NCI-H1930 (cell line): ENCODE results near the gene CYSTM1.
"Not testable (repeated sequence)": the region's sequence is repeated elsewhere in the genome, so short reads cannot be mapped to it uniquely, and the experiment has no call there.

Experiments
- DNase-seq, 2 experiments: peaks; one replicate each; lab custom pipeline; 2025; lab: John Stamatoyannopoulos, UW

The CYSTM1 gene

DNA sequence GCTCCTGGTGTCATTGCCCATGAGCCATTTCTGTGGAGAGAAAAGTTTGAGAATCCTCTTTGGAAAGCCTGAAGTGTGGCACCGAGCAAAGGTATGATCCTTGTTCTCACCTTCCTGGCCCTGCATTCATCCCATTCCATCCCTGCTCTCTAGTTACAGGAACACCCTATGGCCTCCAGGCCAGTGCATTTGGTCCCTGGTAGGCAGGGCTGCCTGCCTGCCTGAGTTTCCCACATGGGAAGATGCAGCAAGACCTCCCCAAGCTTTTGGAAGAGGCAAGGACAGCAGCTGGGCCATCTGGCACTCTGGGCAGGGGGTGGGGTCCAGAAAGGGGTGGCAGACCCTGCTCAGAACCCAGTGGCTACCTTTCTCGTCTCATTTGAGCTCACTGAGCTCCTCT lies 24.8 kb upstream of the CYSTM1 start:
- no peak for DNase-seq

- no peak for DNase-seq
Observed at GRCh38 chr5:140151144-140152021, 23.6 kb upstream of the CYSTM1 start.

- no peak for DNase-seq
Observed at GRCh38 chr5:140152022-140152999, 22.7 kb upstream of the CYSTM1 start.

DNA sequence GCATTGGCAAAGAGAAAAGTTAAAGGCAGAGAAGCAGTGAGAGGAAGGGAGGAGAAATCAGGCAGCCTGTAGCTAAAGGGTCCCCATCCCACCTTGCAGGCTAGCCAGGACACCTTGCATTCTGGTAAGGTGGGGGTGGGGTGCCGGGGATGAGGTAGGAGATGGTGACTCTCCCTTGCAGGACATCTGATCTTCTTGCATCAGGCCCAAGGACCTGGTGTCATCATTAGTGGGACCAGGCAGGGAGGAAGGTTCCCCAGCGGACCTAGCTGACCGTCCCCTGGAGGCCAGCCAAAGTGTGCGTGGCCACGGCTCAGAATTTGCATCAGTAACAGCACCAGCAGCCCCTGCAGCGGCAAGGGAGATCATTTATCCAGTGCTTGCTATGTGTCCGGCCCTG lies 21.7 kb upstream of the CYSTM1 start:
- no peak for DNase-seq

DNA sequence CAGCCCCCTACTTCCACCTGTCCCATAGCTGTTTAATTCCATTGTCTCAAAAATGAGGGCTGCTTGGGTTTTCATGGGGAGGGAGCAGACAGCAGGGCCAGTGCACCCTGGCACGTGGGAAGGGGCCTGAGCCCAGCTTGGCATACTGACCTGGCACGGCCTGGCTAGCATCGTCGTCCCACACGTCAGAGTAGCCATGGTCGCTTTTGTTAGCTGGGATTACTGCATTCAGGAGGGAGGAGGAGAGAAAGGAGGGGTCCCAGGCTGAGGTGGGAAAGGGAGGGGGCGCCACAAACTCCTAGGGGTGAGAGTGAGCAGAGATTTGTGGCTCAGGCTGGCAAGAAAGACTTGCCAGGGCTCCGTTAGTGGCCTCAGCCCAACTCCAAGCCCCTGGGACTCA lies 21.1 kb upstream of the CYSTM1 start:
- DNase-seq, result no peak

DNA sequence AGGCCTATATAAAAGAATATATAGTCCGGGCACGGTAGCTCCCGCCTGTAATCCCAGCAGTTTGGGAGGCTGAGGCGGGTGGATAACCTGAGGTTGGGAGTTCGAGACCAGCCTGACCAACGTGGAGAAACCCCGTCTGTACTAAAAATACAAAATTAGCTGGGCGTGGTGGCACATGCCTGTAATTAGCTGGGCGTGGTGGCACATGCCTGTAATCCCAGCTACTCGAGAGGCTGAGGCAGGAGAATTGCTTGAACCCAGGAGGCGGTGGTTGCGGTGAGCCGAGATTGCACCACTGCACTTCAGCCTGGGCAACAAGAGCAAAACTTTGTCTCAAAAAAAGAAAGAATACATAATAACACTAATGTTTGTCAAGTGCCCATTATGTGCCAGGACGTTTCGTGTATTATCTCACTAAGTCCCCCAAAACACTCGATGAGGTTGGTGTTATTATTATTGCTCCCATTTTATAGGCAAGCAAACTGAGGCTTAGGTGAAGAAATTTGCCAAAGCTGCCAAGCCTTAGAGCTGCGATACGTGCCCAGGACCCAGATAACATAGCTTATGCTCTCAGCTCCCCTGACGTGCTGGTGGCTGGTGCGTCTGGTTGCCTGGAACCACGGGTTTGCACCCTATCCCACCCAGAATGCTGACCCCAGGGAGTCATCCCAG lies 20.1 kb upstream of the CYSTM1 start:
- DNase-seq, result not testable (repeated sequence)

DNA sequence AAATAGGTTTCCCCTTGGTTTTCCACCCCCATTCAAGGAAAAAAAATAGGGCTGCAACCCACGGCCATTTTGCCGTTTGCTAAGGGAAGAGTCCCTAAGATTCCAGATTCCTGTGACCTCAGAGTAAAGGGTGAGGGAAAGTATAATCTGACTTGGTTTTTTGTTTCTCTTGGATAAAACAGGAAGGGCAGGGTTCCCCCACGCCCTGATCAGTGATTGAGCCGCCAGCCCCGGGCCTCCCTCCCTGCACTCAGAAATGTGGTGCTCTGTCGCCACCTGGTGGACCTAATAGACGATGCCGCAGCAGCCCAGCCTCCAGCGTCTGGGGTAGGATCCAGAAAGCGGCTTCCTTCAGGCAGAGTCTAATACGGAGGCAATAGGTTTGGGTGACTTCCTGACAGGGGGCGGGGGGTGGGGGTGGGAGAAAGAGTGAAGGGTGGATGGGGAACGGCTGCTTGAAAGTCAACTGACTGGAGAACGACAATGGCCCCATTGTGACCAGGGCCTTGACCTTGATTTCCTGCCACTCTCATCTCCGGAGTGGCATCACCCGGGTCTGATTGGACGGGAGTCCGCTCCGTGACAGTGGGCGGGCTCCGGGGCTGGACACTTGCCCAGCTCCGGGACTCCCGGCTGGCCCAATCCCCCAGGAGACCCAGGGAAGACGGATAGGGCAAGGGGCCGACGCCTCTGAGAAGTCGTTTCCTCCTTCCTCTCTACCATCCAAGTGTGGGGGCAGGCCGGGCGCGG lies 17.8 kb upstream of the CYSTM1 start:
- DNase-seq, result peak; percentile 13 to 64

DNA sequence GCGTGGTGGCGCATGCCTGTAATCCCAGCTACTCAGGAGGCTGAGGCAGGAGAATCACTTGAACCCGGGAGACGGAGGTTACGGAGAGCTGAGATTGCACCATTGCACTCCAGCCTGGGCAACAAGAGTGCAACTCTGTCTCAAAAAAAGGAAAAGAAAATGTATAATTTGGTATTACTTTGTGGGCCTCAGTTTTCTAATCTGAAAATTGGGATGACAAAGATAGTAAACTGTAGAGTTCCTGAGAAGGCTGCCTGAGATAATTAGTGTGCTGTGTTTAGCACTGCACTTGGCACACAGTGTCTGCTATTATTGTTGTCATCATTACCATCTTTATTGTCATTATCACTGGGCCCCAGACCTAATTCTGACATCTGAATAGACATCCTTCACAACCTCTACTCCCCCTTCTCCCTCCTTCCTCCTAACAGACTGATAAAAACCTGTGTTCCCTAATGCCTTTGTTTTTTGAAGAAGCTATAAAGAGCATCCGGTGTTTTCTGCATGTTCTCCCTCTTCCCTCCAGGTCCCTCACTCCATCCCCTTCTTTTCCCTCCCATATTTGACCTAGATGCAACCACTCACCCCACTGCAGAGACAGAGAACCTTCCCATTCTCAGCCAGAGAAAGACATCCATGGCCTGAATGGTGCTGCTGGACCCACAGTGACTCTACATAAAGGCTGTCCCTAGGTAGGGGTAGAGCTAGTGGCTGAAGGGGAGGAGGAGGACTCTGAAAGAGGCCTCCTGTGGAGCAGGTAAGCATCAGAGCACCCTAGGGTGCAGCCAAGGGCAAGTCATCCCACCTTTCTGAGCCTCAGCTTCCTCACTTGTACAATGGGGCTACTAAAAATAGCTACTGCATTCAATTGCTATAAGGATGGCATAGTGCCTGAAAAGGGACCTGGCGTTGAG lies 15.7 kb upstream of the CYSTM1 start:
- DNase-seq, result no peak

- DNase-seq, result no peak
Observed at GRCh38 chr5:140162275-140162674, 12.7 kb upstream of the CYSTM1 start.

GRCh38 chr5:140162781-140163180 lies 12.2 kb upstream of the CYSTM1 start:
- DNase-seq, result no peak

GRCh38 chr5:140165101-140165922 lies 9.7 kb upstream of the CYSTM1 start:
- DNase-seq, result no peak

DNA sequence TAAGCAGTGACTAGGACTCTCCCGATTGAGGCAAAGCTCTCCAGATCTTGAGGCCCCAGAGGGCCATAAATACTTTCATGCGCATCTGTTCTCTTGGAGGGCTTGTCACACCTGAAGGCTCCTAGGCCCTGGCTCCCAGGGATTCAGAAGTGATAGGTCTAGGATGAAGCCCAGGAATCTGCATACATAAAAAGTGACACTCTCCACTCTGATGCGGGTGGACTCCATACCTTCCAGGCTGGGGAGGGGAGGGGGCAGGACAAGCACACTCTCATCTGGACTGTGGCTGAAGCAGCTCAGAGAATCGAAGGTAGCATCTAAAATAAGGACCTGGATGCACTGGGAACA lies 9.1 kb upstream of the CYSTM1 start:
- DNase-seq, result no peak

DNA sequence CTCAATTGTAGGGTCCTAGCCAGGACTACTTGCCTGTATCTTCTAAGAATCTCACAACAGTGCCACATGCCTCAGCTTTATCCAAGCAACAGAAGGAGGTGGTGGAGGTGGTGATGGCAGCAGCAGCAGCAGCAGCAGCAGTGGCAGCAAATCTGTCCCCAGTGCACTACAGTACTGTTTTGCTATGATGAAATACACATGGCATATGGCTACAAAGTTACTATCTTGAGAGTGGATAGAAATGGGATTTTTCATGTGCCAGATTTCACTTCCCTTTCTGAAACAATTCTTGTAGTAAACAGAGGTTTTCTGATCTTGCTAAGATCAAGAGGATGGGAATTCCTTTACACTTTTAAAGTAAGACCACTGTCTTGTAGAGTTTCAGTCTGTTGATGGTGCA lies 8.1 kb upstream of the CYSTM1 start:
- DNase-seq, result no peak

- DNase-seq, result no peak
Observed at GRCh38 chr5:140168371-140168770, 6.6 kb upstream of the CYSTM1 start.

- DNase-seq, result no peak
Observed at GRCh38 chr5:140169410-140169809, 5.6 kb upstream of the CYSTM1 start.

DNA sequence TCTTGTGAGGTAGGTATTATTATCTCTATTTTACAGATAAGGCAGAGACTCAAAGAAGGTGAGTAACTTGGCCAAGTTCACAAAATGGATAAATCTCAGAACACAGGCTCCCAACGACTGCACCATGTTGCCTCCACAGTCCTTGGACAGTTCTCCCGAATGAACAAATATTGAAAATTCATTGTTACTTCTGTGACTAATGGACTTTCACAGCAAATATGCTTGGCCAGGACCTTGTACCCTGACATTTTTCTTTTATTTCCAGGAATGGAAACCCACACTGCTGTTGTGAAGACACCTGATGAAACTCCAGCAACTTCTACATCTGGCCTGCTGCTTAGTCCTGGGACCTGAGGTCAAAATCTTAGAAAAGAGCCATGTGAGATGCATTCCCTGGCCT lies 2.5 kb upstream of the CYSTM1 start:
- no peak for DNase-seq

DNA sequence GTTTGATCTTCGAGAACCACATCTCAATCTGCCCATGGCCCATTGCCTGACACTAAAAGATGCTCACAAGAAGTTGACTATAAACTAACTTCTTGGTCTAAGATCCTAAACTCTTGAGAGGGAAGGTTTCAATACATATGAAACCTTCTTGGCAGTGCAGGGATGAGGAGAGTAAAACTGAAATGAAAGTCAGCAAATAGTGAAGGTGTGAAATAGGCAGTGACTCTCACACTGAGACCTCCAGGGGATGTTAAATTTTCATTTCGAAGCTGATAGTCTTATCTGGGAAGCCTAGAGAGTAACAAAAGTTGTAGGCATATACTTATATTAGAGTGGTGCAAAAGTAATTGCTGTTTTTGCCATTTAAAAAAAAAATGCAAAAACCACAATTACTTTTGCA lies 974 bp upstream of the CYSTM1 start:
- no peak for DNase-seq

DNA sequence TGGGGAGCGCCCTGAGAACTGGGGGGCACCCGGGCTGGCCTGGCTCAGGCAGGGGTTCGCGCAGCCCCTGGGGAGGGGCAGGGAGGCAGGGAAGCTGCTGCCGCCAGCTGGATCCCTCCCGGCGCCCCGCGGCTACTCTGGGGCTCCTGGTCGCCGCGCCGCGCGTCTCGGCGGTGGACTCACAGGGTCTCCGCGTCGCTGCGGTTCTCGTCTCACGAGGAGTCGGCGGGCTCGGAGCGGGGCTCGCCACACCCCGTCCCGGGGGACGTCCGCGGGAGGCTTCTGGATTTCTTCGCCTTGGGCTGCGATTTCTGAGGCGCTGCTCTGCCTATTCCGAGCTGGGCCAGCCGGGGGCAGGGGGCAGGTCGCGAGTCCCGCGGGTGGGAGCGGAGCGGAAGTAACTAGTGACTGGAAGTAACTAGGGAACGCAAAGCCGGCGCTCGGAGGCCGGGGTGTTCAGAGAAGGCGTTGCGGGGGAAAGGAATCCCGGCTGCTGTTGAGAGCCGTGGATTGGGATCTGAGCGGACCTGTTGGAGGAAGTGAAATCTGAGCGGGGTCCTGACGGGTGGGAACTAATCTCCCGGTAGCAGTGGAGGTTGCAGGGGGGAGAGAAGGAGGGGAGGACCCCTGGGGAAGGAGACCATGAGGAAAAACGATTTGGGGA lies 511 bp downstream of the CYSTM1 start:
- DNase-seq, result no peak

DNA sequence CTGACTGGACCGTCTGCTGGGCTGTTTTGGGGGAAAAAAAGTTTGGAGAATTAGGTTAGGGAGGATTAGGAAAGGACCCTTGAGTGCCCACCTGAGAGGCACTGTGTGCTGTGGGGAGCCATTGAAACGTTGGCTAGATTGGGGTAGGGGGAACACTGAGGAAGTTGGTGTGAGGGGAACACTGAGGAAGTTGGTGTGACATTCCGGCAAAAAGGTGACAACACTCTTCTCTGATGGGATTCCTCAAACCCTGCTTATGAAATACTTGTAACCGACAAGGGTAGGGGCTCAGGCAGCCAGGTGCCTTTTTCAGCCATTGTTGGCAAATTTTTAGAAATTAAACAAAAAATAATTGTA lies 1.0 kb downstream of the CYSTM1 start:
- DNase-seq, result no peak
